HG03196 (cell line): ENCODE measurements around the gene IL11.
"Not testable (repeated sequence)": the region's sequence is repeated elsewhere in the genome, so short reads cannot be mapped to it uniquely, and the experiment has no call there.

Experiments
- ATAC-seq: cut with Tn5 transposase; IDR thresholded peaks from one replicate; pipeline ENCODE4 v1.9.1; 2021; ENCODE audit not compliant: unreplicated experiment

Gene IL11

GRCh38 chr19:55336101-55336500 lies 34.2 kb downstream of the IL11 start:
- ATAC-seq: no peak

GRCh38 chr19:55333870-55334269 lies 36.4 kb downstream of the IL11 start:
- ATAC-seq: no peak

GRCh38 chr19:55329791-55330190 lies 40.5 kb downstream of the IL11 start:
- ATAC-seq: not testable (repeated sequence)

- not testable (repeated sequence) for ATAC-seq
These were observed 41.4 kb downstream of the IL11 start for GRCh38 chr19:55328774-55329318.

- no peak for ATAC-seq
These were observed 45.1 kb downstream of the IL11 start, which contains the start of gene TMEM150B for GRCh38 chr19:55325172-55325571. Gene TMEM150B, minus strand, starts transcription at chr19:55325341. Its CDS starts 4,305 bp downstream, at chr19:55321036.

- ATAC-seq: no peak
These were observed 45.6 kb downstream of the IL11 start for GRCh38 chr19:55324662-55325061.

- ATAC-seq: no peak
These were observed 47.9 kb downstream of the IL11 start for GRCh38 chr19:55322204-55322885.

- ATAC-seq: no peak
These were observed 48.7 kb downstream of the IL11 start for GRCh38 chr19:55321466-55322137.

- no peak for ATAC-seq
These were observed 49.3 kb downstream of the IL11 start for GRCh38 chr19:55320844-55321419.

- no peak for ATAC-seq
These were observed 50.5 kb downstream of the IL11 start for GRCh38 chr19:55319785-55320184.

- no peak for ATAC-seq
These were observed 53.6 kb downstream of the IL11 start for GRCh38 chr19:55316646-55317045.

GRCh38 chr19:55315956-55316525 lies 54.2 kb downstream of the IL11 start:
- ATAC-seq: no peak

GRCh38 chr19:55314396-55314795 lies 55.9 kb downstream of the IL11 start:
- no peak for ATAC-seq
